DMS53 treated with DMSO at 0.1 percent for 48 hours (cell line): Measurements from ENCODE around the gene GOLGA5.

Source experiments
- DNase-seq: peaks from one replicate; lab custom pipeline; 2025; ENCODE audit not compliant: unreplicated experiment; lab: John Stamatoyannopoulos, UW

GOLGA5 gene

DNA sequence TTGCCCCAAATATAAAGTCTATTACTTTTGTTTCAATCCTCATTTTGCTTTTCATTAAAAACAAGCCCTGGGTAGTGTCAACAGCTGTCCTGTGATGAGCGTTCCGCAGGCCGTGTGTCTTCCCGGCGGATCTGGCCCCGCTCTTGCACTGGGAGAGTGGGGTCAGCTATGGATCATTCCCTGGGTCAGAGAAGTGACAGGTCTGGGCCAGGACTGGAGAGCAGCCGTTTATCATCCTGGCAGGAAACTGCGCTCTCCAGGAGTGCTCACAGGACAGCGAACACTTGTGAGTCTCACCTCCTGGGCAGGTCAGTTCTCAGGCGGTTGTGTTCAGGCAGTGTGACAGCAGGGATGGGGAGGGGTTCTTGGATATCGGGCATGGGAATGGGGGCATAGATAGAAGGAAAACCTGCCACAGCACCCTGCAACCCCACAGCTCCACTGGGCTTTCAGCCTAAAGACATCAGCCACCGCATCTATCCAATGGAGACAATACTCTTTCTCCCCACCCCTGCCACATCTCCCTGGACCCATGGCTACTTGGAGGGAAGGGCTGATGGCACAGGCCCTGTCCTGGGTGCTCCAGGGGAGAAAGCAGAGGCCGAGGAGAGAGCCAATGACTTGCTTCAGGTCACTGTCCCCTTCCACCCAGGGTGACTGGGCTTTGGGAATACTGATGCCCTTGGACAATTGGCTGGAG lies 81.0 kb downstream of the GOLGA5 start:
- DNase-seq = no peak

DNA sequence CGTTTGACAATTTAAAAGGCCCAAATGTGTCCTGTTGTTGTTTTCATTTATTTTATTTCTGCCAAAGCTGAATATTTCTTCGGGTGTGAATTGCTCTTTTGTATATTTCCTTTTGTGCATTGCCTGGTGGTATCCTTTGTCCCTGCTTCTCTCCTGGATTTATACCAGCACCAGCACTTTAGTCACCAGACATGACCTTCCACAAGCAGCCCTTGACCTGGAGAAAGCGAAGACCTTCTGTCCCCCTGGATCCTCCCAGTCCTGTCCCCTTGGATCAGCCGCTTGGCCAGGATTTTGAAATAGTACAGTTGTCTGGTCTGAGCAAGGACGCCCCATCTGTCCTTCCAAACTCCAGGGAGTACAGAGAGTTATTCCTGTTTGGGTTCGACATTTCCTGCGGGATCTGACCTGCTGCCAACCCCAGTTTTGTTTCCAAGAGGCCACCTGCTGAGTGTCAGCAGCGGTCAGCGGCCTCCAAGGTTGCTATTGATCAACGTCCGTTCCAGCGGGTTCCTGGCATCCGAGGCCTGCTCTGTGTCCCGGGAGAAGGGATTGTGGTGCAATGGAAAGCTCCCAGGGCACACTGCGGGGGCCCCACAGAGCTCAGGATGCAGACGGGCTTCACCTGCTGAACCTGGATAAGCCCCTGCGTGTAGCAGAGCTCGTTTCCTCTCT lies 83.8 kb downstream of the GOLGA5 start:
- DNase-seq = no peak

DNA sequence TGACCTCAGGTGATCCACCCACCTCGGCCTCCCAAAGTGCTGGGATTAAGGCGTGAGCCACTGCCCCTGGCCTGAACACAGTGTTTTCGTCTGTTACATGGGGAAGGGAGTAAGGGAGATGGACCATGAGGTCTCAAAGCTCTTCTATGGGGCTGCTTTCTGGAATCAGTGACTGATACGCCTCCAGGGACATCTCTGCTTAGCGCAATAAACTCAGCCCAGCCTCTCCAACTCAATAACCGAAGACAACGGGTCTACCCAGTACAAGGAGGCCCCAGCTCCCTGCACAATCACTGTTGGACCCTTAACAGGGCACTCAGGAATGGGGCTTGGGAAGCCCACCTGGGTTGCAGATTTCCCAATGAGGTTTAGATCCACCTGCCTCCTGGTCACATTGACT lies 86.2 kb downstream of the GOLGA5 start:
- no peak for DNase-seq

DNA sequence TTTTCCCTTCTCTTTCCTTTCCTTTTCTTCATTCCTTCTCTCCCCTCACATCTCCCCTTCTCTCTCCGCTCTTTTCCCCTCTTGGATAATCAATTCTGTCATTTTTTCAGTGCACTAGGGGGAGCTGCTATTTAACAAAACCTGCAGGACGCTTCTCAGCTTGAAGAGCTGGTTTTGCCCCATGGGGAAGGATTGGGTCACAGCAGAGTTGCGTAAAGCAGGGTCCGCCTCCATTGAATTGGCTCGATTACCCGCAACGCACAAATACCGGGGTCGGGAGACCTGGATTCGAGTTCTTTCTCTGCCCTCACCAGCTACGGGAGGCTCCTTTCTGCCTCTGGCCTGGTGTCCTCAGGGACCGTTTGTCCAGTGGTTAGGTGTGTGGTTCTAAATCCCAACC lies 86.7 kb downstream of the GOLGA5 start:
- DNase-seq = peak; percentile 2

DNA sequence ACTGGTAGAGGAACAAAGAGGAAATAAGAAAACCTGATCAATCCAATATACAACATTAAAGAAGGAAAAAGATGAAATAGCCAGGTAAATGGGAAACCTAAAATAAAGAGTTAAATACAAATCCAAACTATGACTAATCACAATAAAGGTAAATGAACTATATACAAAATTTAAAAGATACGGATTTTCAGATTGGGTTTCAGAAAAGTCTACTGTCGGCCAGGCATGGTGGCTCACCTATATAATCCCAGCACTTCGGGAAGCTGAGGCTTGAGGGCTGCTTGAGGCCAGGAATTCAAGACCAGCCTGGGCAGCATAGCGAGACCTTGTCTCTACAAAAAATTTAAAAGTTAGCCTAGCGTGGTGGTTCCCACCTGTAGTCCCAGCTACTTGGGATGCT lies 89.0 kb downstream of the GOLGA5 start:
- DNase-seq = no peak

DNA sequence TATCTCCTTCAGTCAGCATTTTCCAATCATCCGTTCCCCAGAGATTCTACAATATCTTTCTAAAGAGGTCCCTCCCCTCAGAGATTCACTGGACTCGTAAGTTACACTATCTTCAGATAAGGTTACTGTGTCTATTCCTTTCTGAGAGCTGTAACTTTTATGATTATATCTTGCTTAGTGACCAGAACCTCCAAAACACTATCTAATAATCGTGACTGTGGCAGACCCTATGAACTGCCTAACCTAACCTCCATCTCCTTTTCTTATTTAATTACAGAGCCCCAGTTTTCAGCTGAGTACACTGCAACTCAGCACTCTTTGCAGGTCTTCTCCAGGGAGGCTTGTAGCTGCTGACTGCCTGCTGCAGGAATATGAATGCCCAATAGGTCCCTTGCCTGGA lies 90.3 kb downstream of the GOLGA5 start:
- DNase-seq = no peak

DNA sequence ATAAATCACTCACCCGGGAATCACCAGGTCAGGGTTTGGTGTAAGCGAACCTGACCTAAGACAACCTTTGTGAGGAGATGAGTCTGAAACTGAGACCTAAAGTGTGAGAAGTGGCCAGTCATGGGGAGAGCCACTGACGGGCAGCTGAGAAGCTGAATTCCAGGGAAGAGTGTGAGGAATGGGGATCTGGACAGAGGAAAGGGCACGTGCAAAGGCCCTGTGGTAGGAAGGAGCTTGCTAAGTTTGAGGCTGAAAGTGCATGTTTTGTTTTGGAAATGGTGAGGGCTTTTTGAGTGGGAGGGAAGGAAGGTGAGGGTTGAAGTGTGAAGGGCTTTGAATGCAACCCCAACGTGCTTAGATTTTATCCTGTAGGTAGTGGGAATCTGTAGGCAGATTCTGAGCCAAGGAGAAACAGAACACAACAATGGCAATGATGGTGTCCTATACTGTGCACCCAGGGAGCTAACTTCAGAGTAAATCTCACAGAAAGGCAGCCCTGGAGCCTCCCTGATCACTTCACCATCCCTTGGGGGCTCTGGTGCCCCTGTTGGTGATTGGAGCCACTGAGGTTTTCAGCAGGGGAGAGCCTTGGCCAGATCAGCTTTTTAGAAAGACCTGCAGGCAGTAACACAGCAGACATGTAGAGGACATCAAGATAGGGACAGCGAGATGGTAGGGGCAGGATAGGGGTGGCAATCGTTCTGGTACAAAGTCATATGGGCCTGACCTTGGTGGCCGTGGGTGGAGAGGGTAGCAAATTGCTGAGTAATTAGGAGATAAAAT lies 91.4 kb downstream of the GOLGA5 start:
- DNase-seq = no peak

DNA sequence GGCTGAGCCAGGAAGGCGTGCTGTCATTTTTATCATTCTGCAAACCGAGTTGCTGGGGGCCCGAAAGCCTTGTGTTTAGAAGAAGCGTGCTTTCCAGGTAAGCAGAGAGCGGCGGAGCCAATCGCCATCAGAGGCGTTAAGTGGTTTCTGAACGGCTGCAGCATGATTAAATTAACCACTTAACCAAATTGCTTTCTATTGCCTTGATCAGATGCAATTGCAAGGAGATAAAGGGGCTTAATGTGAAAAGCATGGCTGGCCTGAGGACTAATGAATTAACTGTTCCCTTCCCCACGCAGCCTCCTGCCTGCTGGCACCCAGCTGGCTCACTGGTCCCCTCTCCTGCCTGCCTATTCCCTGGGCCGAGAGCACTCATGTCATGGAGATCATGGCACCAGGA lies 92.2 kb downstream of the GOLGA5 start:
- no peak for DNase-seq

DNA sequence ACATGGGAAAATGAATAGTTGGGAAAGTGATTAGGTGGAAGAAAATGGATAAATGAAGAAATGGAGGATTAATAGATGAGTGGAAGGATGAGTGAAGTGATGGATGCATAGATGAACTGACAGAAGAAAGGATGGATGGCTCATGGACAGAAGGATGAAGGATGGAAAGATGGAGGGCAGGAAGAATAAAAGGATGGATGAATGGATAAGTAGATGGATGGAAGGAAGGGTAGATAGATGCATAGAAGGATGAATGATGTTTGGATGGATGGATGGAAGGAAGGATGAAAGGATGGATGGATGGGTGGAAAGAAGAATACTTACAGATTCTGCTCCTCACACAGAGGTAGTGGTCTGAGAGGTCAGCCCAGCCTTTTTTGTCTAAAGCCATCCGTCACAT lies 93.1 kb downstream of the GOLGA5 start:
- DNase-seq = no peak

DNA sequence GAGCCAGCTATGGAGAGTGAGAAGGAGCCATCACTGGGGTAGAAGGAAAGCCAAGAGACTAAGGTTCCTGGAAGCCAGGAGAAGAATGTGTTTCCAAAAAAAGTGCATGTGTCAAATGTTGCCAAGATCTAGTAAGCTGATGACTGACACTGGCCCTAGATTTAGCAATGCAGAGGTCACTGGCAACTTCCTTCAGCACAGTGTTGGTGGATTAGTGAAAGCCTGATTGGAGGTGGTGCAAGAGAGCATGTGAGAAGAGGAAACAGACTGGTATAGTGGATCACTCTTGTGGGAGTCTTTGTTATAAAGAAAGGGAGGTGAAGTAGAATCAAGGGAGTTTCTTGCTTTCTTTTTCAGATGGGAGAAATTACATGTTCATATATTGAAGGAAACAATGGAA lies 94.8 kb downstream of the GOLGA5 start:
- DNase-seq = no peak
